Measurements from ENCODE around the gene CT83. TPM values are rescaled to one million over a fixed set of nuclear protein-coding genes. Genes with fewer than 3 reads are reported as not detected.

Gene CT83
- total and polyA plus RNA-seq, 2 of the 13 experiments (the other 11 are each of a cell fraction or from before 2014, with no cell fraction given): not detected

DNA sequence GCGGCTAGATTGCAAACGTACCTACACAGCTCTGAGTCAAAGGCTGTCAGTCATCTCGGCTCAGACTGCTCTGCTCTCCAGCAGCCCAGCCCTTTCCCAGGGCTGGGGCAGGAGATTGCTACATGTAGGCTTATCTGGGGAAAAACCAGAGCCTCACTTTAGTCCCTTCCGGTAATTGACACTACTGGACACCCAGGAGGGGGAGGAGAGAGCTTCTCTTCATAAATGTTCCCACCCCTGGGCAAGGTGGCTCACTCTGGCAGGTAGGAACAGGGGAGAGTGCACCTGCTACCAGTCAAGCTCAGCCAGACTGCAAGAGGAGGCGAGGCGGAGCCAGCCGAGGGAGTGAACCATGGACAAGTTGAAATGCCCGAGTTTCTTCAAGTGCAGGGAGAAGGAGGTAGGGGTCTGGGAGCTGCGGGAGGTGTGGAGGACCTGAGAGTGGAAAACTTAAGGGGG is 26.4 kb downstream of the CT83 start, which contains the start of gene SLC6A14 (continued):
- TF ChIP-seq HDAC1 (CRISPR knock-in tag; IDR thresholded peaks at IDR 0.05) (no peak), ZNF224 (CRISPR knock-in tag; IDR thresholded peaks at IDR 0.05) (no peak), CEBPG (CRISPR knock-in tag; IDR thresholded peaks at IDR 0.05) (peak; percentile 15; the same call in 1 of the 2 replicates), POLR2A (IDR thresholded peaks at IDR 0.05; ENCODE audit: insufficient read depth in 1 of 2, low read depth in 2 of 2, low read length in 2 of 2) (peak; percentile 38 to 77; a peak in 3 of 4 replicates), RARG (CRISPR knock-in tag; IDR thresholded peaks at IDR 0.05; ENCODE audit: low read depth) (no peak), ZNF75D (CRISPR knock-in tag; IDR thresholded peaks at IDR 0.05; ENCODE audit: borderline replicate concordance) (no peak), ZNF564 (CRISPR knock-in tag; IDR thresholded peaks at IDR 0.05) (no peak), JUNB (CRISPR knock-in tag; IDR thresholded peaks at IDR 0.05; ENCODE audit: borderline replicate concordance) (no peak), PHF21A (CRISPR knock-in tag; IDR thresholded peaks at IDR 0.05) (no peak), ZNF7 (CRISPR knock-in tag; IDR thresholded peaks at IDR 0.05) (no peak), ZFP37 (CRISPR knock-in tag; IDR thresholded peaks at IDR 0.05; ENCODE audit: borderline replicate concordance) (no peak), SOX13 (IDR thresholded peaks at IDR 0.05) (no peak), SOX13 (CRISPR knock-in tag; conservative IDR thresholded peaks at IDR 0.05 in 1 of 2, IDR thresholded peaks at IDR 0.05 in 1 of 2) (peak in 1 of 2 experiments; percentile 32; a peak in 1 of 4 replicates), ASH2L (IDR thresholded peaks at IDR 0.05; ENCODE audit: insufficient read length, low read depth, low read length) (no peak), TBX3 (IDR thresholded peaks at IDR 0.05; ENCODE audit: borderline replicate concordance) (no peak)

DNA sequence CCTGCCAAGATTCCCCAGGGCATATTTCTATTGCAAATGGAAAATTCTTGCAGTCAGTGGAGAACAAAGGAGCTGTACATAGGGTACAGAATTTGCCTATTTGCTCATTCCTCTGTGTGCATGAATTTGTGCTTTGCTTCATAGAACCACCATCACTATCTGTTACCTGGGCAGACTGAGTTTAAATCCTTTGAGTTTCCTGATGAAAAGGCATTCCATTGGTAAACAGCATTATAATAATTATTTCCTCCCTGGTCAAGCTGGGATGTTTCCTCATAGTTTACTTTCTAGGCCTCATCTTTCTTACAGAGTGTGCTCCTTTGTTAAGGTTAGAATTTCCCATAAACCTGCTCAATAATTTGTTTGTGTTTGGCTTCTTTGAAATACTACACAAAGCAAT is 27.2 kb downstream of the CT83 start:
- Histone ChIP-seq H3K4me1 (ENCODE audit: insufficient read depth, low read length) (peaks cover 22% of the 10 kb centered on the region), H4K20me1 (ENCODE audit: insufficient read depth, low read length) (no peaks in the 10 kb centered on the region), H2AFZ (ENCODE audit: low read length) (no peak overlapping the region), H3K27ac (ENCODE audit: extremely low read length, insufficient read depth, low read length) (peak overlapping the region; percentile 76), H3K9ac (ENCODE audit: insufficient read depth, low read depth, low read length) (peak overlapping the region; percentile 71), H3K27me3 (ENCODE audit: control insufficient read depth in 1 of 2, insufficient read depth in 2 of 2, low read length in 2 of 2) (no peaks in the 10 kb centered on the region), H3K4me3 (replicated peaks in 1 of 3; ENCODE audit: insufficient read depth in 1 of 3, low read depth in 2 of 3, low read length in 3 of 3) (peak overlapping the region in 2 of 3 experiments; percentile 50 to 67; a peak in 2 of 6 replicates), H3K79me2 (ENCODE audit: insufficient read depth, low read length) (peaks cover 23% of the 10 kb centered on the region), H3K36me3 (replicated peaks in 1 of 2; ENCODE audit: control insufficient read depth in 1 of 2, insufficient read depth in 2 of 2, low read length in 2 of 2) (no peaks in the 10 kb centered on the region), H3K9me3 (ENCODE audit: low read length) (no peaks in the 10 kb centered on the region), H3K4me2 (ENCODE audit: low read depth, low read length) (peak overlapping the region; percentile 74)
- ChIA-PET CTCF (ENCODE audit: low intra/inter-chr PET ratio, low total read pairs) (no interaction called here), POLR2A (no interaction called here)
- intact Hi-C loops (cut with micrococcal nuclease; ENCODE audit: unreplicated experiment): no loop called here
- DNase-seq (ENCODE audit: low spot score) (peak; percentile 53), FAIRE-seq (no peak), ATAC-seq (peak; percentile 70)
- no TSS peak for BruUV-seq (replicated peaks)
- in situ Hi-C loops (cut with HindIII; ENCODE audit: extremely low pct_ligation_motif_present, low pct_unique_long_range_greater_than_20kb): no loop called here
- TF ChIP-seq, protein P1, sequence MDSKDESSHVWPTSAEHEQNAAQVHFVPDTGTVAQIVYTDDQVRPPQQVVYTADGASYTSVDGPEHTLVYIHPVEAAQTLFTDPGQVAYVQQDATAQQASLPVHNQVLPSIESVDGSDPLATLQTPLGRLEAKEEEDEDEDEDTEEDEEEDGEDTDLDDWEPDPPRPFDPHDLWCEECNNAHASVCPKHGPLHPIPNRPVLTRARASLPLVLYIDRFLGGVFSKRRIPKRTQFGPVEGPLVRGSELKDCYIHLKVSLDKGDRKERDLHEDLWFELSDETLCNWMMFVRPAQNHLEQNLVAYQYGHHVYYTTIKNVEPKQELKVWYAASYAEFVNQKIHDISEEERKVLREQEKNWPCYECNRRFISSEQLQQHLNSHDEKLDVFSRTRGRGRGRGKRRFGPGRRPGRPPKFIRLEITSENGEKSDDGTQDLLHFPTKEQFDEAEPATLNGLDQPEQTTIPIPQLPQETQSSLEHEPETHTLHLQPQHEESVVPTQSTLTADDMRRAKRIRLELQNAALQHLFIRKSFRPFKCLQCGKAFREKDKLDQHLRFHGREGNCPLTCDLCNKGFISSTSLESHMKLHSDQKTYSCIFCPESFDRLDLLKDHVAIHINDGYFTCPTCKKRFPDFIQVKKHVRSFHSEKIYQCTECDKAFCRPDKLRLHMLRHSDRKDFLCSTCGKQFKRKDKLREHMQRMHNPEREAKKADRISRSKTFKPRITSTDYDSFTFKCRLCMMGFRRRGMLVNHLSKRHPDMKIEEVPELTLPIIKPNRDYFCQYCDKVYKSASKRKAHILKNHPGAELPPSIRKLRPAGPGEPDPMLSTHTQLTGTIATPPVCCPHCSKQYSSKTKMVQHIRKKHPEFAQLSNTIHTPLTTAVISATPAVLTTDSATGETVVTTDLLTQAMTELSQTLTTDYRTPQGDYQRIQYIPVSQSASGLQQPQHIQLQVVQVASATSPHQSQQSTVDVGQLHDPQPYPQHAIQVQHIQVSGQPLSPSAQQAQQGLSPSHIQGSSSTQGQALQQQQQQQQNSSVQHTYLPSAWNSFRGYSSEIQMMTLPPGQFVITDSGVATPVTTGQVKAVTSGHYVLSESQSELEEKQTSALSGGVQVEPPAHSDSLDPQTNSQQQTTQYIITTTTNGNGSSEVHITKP (CRISPR knock-in tag; IDR thresholded peaks at IDR 0.05; ENCODE audit: low read depth): no peak
- TF ChIP-seq MXI1 (IDR thresholded peaks at IDR 0.05; ENCODE audit: borderline replicate concordance, low read depth, low read length) (no peak), AGO1 (IDR thresholded peaks at IDR 0.05; ENCODE audit: low read depth, low read length, poor library complexity, severe bottlenecking) (no peak)
- TF ChIP-seq, protein P2, sequence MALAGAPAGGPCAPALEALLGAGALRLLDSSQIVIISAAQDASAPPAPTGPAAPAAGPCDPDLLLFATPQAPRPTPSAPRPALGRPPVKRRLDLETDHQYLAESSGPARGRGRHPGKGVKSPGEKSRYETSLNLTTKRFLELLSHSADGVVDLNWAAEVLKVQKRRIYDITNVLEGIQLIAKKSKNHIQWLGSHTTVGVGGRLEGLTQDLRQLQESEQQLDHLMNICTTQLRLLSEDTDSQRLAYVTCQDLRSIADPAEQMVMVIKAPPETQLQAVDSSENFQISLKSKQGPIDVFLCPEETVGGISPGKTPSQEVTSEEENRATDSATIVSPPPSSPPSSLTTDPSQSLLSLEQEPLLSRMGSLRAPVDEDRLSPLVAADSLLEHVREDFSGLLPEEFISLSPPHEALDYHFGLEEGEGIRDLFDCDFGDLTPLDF (CRISPR knock-in tag; IDR thresholded peaks at IDR 0.05): no peak
- TF ChIP-seq, protein P3, sequence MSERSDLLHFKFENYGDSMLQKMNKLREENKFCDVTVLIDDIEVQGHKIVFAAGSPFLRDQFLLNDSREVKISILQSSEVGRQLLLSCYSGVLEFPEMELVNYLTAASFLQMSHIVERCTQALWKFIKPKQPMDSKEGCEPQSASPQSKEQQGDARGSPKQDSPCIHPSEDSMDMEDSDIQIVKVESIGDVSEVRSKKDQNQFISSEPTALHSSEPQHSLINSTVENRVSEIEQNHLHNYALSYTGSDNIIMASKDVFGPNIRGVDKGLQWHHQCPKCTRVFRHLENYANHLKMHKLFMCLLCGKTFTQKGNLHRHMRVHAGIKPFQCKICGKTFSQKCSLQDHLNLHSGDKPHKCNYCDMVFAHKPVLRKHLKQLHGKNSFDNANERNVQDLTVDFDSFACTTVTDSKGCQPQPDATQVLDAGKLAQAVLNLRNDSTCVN (CRISPR knock-in tag; IDR thresholded peaks at IDR 0.05; ENCODE audit: borderline replicate concordance): no peak

Data from HepG2 (cell line).